GM08714 (cell line): ENCODE measurements around the gene MAP1A.

Experiments used
- H3K4me3 ChIP-seq: fragments of 200-500 bp; sonication (Bioruptor generic); 2 replicates; pipeline ENCODE4 v1.5.1; 2014; ENCODE audit warnings: mild to moderate bottlenecking, low read length, inconsistent platforms
- ZNF274 ChIP-seq: IDR thresholded peaks from 2 replicates; pipeline ENCODE4 v1.6.1; 2012; ENCODE audit warnings: mild to moderate bottlenecking, low read depth, low read length

MAP1A gene

GRCh38 chr15:43519196-43519595, 1.8 kb downstream of the MAP1A start:
- no peak overlapping the region for H3K4me3 ChIP-seq

GRCh38 chr15:43520138-43520537, 2.7 kb downstream of the MAP1A start:
- TF ChIP-seq ZNF274, result no peak
- no peak overlapping the region for H3K4me3 ChIP-seq

More at GRCh38 chr15:43519196-43519595, 1.8 kb downstream of the MAP1A start:
- TF ChIP-seq ZNF274, result no peak

GRCh38 chr15:43521419-43521818, 4.0 kb downstream of the MAP1A start:
- no peak for TF ChIP-seq ZNF274
- no peak overlapping the region for H3K4me3 ChIP-seq

- no peak for TF ChIP-seq ZNF274
- no peak overlapping the region for H3K4me3 ChIP-seq
These were observed 4.8 kb downstream of the MAP1A start for GRCh38 chr15:43522247-43522646.

GRCh38 chr15:43523646-43524045, 6.2 kb downstream of the MAP1A start:
- H3K4me3 ChIP-seq, result no peak overlapping the region
- TF ChIP-seq ZNF274, result no peak

- no peak for TF ChIP-seq ZNF274
- no peak overlapping the region for H3K4me3 ChIP-seq
These were observed 6.9 kb downstream of the MAP1A start for GRCh38 chr15:43524254-43524845.

- no peak overlapping the region for H3K4me3 ChIP-seq
- no peak for TF ChIP-seq ZNF274
These were observed 7.7 kb downstream of the MAP1A start for GRCh38 chr15:43525131-43525530.

GRCh38 chr15:43526261-43526930, 9.0 kb downstream of the MAP1A start:
- TF ChIP-seq ZNF274, result no peak
- no peak overlapping the region for H3K4me3 ChIP-seq

- no peak overlapping the region for H3K4me3 ChIP-seq
- no peak for TF ChIP-seq ZNF274
These were observed 9.8 kb downstream of the MAP1A start for GRCh38 chr15:43527016-43527801.

GRCh38 chr15:43527802-43528541, 10.6 kb downstream of the MAP1A start:
- TF ChIP-seq ZNF274, result no peak
- H3K4me3 ChIP-seq, result no peak overlapping the region

- TF ChIP-seq ZNF274, result no peak
- no peak overlapping the region for H3K4me3 ChIP-seq
These were observed 11.2 kb downstream of the MAP1A start for GRCh38 chr15:43528542-43529007.

- TF ChIP-seq ZNF274, result no peak
- no peak overlapping the region for H3K4me3 ChIP-seq
These were observed 11.7 kb downstream of the MAP1A start for GRCh38 chr15:43529141-43529540.

GRCh38 chr15:43529587-43530345, 12.4 kb downstream of the MAP1A start:
- H3K4me3 ChIP-seq, result no peak overlapping the region
- TF ChIP-seq ZNF274, result no peak
